Upper lobe of left lung (tissue), 4 donors: ENCODE measurements around the gene SIL1.

Experiments used
- CTCF ChIP-seq, 6 experiments: fragments of 450-650 bp in 4 of 6; fragments of 200-600 bp in 2 of 6; sonication (generic) in 2 of 6; IDR thresholded peaks; one replicate each; pipeline ENCODE4 v1.5.1; 2016 to 2019; ENCODE audit warnings: antibody characterized with exemption in 6 of 6
- EP300 ChIP-seq, 4 donors: sonication (generic); formaldehyde crosslinking; IDR thresholded peaks; one replicate each; pipeline ENCODE4 v1.5.1; 2017; ENCODE audit warnings: antibody characterized with exemption in 4 of 4, control low read depth in 2 of 4
- POLR2A ChIP-seq, 4 donors: fragments of 450-650 bp; IDR thresholded peaks; one replicate each; pipeline ENCODE4 v1.5.1; 2016 to 2017; ENCODE audit warnings: antibody characterized with exemption in 4 of 4, mild to moderate bottlenecking in 2 of 4
- POLR2AphosphoS5 ChIP-seq, 2 donors: sonication (generic); formaldehyde crosslinking; IDR thresholded peaks; one replicate each; pipeline ENCODE4 v1.5.1; 2017; ENCODE audit warnings: antibody characterized with exemption in 2 of 2

GRCh38 chr5:139131465-139131864 is 66.7 kb downstream of the SIL1 start:
- TF ChIP-seq CTCF (IDR thresholded peaks at IDR 0.05) (no peak), POLR2A (IDR thresholded peaks at IDR 0.05) (no peak), EP300 (IDR thresholded peaks at IDR 0.05) (no peak), POLR2AphosphoS5 (IDR thresholded peaks at IDR 0.05) (no peak)
